Epidermal melanocyte (primary cell): Measurements from ENCODE around the gene ATP4B.

Source experiments
- DNase-seq: peaks from one replicate; pipeline ENCODE4 v3.0.0; 2011; ENCODE audit warnings: low spot score; ENCODE audit not compliant: insufficient read length

The ATP4B gene

DNA sequence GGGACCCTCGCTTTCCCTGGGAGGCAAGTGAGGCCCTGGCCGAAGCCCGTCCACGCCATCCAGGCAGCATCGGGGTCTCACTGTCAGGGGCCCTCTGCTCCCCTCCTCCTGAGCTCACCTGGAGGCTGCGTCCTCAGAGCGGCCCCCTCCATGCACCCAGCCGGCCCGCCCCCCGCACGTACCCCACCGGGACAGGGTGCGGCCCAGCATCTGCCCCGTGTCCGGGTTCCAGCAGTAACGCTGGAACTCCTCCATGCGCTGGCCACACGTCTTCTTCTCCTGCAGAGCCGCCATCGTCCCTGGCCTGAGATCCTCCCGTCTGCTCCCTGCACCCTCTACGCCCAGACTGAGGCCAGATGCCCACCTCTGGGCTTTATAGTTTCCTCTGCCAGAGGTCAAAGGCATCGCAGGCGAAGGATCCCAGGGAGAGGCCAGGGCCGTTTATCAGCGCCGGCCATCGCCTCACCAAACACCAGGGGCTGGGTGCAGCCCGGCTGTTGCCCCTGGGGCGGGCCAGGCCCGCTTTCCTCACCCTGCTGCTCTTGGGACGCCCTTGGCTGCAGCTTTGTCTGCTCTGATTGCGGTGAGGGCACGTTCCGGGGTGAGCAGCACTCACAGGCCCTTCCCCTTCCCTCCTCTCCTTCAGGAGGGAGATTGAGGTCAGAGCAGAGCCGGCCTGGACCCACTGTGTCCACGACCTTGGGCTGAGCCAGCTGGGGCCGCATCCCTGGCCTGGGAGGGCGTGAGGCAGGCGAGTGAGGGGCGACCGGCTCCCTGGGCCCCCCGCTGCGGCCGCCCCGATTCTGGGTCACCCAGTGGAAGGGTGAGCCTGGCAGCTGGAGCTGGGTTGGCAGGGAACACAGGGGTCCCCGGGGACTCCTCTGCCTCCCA lies at the start of gene ATP4B:
ATP4B (minus strand) TSS at position 348 of the 891 bp plus-strand sequence; CDS start at position 294, 54 bp downstream.
- DNase-seq = no peak

DNA sequence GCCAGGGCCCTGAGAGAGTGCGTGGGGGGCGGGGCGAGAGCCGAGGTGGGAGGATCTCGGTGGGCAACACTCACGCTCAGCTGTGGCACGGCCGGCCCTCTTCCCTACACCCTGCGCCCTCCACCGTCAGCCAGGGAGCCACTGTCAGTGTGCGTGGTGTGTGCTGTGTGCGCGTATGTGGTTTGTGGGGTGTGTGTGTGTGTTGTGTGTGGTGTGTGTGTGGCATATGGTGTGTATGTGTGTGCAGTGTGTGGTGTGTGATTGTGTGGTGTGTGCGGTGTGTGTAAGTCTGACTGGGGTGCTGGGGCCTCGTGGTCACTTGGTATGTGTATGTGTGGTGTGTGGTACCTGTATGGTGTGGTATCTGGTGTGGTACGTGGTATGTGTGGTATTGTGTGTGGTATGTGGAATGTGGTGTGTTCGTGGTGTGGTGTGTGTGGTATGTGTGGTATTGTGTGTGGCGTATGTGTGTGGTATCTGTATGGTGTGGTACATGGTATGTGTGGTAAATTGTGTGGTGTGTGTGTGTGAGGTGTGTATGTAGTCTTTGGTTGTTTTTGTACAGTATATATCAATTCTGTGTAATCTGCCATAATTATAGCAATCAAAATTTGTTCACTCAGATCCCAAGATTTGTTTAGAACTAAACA lies 14.1 kb upstream of the ATP4B start:
- DNase-seq = no peak

DNA sequence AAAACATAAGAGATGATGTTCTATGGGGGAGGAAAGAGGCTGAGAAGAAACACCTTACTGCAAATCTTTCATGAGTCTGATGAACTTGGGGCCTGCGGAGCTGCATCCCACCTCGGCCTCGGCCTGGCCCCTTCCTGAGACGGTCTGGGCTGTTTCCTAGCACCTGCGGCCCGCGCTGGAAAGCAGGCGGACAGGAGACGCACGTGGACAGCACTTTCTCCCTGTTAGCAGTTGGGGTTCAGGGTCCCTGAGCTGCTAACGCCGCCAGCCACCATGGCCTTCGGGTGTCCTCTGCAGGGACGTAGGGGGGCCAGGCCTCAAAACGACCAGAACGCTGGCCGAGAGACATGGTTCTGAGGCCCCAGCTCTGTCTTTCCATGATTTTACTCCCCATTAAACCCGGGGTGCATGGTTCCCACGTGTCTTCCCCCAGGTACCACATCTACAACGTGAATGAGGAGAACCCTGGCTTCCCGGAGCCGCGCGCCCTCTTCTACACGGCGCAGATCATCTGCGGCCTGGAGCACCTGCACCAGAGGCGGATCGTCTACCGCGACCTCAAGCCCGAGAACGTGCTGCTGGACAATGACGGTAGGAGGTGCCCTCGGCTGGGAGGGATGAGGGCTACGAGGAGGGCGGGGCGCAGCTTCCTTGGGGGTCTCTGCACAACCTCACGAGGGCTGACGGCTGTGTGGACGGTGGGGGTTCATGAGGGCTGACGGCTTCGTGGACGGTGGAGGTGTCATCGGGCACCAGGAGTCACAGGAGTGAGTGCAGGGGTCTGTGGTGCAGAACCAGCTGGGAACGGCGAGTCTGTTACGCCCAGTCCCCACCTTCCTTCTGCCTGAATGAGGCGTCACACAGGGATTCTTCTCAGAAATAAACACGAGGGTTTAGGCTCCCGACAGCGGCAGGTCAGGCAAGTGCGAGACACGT lies 13.3 kb upstream of the ATP4B start:
- DNase-seq = no peak

DNA sequence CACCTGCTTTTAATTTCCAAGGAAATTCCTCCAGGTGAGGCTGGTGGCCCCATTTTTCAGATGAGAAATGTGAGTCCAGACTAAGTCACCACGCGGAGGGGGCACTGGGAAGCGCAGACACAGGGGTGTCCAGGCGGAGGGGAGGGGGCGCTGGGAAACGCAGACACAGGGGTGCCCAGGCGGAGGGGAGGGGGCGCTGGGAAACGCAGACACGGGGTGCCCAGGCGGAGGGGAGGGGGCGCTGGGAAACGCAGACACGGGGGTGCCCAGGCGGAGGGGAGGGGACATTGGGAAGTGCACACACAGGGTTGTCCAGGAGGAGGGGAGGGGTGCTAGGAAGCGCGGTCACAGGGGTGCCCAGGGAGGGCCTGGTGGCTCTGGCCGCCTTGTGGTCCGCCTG lies 12.5 kb upstream of the ATP4B start:
- DNase-seq = no peak

DNA sequence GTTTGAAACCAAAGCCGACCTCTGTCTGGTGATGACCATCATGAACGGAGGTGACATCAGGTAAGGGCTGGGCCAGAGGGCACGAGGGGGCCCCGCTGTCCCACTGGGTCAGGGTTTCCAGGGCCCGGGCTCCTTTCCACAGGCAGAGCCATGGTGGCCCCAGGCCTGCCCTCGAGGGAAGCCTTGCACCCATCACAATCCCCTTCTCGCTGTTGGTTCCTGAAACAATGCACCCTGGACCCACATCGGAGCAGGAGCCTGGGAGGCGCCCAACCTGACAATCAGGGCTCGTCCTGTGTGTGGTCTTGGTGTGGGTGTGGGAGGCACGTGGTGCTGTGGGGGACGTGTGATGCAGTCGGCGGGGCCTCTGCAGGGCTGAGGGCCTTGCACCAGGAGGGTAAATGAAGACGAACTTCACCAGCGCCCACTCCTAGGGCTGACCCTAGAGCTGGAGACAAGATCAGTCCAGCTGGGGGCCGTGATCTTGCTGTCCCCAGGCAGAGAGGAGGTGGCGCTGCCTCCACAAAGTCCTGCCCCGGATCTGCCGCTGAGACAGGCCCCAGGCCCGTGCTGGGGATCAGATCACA lies 11.8 kb upstream of the ATP4B start:
- no peak for DNase-seq

DNA sequence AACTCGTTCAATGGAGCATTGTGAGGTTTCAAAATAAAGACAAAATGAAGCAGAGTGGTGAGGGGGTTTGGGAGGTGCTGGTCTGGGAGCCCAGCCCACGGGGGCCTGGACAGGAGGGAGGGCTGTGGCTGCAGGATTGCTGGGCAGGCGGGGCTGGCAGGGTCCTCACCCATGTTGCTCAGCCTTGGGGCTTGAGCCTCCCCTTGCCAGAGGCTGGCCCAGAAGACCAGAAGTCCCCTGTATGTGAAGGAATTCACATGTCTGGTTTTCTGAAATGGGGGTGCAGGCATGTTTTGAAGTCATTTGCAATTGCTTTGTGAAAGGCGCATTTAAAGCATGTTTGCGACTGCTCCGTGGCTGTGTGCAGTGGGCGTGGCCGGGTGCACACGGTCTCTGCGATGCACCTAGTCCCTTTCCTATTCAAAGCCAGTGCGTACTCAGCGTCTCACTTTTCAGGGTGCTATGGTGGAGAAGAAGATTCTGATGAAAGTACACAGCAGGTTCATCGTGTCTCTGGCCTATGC lies 11.3 kb upstream of the ATP4B start:
- DNase-seq = no peak

DNA sequence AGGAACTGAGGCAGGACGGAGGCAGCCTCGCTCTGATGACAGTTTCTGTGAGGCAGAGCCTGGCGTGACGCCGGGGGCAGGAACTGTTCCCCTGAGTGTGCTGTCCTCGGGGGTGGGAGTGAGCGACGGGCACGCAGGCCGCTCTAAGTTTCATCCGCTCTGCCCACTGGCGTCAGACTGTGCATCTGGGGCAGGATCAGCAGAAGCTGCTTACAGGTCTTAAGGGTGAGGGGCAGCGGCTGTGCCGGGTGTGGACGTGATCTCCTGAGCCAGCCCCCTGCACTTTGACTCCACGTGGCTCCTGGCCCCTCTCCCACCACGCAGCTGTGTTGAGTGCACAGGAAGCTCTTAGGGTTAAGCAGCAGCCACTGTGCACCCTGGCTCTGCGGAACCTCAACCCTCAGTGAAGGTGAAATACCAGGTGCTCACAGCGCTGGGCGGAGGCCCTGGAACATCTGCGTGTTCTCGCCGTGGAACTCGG lies 10.5 kb upstream of the ATP4B start:
- DNase-seq = no peak

DNA sequence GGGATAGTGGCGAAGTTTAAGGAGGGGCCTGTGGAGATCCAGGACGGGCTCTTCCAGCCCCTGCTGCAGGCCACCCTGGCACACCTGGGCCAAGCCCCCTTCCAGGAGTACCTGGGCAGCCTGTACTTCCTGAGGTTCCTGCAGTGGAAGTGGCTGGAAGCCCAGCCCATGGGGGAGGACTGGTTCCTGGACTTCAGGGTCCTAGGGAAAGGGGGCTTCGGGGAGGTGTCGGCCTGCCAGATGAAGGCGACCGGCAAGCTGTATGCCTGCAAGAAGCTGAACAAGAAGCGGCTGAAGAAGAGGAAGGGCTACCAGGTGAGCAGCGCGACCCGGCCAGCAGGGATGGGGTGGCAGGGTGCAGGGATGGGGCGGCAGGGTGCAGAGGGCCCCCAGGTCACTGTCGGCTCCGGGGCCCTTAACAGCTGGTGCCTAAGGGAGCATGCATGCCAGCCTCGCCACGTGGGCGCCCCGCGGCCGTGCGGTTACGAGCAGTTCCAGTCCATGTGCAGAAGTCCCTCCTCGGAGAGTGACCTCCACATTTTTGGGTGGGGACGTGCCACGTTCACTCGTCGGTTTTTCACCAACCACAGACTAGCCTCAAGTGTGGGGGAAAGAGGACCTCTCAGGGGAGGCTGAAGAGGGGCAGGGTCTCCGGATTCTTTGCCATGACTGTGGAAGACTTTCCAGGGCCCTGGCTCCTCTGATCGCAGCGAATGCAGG lies 9.9 kb upstream of the ATP4B start:
- DNase-seq = no peak

DNA sequence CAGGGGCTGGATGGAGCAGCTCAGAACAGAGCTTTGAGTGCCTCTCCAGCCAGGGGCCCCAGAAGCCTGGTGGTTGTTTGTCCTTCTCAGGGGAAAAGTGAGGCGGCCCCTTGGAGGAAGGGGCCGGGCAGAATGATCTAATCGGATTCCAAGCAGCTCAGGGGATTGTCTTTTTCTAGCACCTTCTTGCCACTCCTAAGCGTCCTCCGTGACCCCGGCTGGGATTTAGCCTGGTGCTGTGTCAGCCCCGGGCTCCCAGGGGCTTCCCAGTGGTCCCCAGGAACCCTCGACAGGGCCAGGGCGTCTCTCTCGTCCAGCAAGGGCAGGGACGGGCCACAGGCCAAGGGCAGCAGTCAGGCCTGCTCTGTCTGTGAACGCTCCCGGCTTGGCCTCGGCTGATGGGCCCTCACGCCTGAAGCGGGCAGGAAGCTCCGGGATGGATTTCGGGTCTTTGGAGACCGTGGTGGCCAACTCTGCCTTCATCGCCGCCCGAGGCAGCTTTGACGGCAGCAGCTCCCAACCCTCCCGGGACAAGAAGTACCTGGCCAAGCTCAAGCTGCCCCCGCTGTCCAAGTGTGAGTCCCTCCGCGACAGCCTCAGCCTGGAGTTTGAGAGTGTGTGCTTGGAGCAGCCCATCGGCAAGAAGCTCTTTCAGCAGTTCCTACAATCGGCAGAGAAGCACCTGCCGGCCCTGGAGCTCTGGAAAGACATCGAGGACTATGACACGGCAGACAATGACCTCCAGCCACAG lies 9.1 kb upstream of the ATP4B start, which contains the start of gene GRK1:
GRK1 (plus strand) TSS at position 269 of the 751 bp plus-strand sequence; CDS start at position 437, 168 bp downstream.
- DNase-seq = no peak

DNA sequence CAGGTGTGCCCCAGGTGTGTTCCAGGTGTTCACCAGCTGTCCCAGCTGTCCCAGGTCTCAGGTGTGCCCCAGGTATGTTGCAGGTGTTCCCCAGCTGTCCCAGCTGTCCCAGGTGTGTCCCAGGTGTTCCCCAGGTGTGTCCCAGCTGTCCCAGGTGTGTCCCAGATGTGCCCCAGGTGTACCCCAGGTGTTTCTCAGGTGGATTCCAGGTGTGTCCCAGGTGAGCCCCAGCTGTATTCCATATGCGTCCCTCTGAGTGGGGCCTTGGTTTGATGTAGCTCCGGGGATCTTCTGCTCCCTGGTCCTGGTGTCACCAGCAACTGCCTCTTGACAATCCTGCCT lies 8.3 kb upstream of the ATP4B start:
- no peak for DNase-seq

DNA sequence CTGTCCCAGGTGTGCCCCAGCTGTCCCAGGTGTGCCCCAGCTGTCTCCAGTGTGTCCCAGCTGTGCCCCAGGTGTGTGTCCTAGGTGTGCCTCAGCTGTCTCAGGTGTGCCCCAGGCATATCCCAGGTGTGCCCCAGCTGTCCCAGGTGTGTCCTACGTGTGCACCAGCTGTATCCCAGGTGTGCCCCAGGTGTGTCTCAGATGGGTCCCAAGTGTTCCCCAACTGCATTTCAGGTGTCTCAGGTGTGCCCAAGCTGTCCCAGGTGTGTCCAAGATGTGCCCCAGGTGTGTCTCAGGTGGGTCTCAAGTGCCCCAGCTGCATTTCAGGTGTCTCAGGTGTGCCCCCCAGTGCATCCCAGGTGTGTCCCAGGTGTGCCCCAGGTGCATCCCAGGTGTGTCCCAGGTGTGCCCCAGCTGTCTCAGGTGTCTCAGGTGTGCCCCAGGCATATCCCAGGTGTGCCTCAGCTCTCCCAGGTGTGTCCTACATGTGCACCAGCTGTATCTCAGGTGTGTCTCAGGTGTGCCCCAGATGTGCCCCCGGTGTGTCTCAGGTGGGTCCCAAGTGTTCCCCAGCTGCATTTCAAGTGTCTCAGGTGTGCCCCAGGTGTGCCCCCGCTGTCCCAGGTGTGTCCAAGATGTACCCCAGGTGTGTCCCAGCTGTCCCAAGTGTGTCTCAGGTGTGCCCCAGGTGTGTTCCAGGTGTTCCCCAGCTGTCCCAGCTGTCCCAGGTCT lies 7.8 kb upstream of the ATP4B start:
- DNase-seq = no peak

DNA sequence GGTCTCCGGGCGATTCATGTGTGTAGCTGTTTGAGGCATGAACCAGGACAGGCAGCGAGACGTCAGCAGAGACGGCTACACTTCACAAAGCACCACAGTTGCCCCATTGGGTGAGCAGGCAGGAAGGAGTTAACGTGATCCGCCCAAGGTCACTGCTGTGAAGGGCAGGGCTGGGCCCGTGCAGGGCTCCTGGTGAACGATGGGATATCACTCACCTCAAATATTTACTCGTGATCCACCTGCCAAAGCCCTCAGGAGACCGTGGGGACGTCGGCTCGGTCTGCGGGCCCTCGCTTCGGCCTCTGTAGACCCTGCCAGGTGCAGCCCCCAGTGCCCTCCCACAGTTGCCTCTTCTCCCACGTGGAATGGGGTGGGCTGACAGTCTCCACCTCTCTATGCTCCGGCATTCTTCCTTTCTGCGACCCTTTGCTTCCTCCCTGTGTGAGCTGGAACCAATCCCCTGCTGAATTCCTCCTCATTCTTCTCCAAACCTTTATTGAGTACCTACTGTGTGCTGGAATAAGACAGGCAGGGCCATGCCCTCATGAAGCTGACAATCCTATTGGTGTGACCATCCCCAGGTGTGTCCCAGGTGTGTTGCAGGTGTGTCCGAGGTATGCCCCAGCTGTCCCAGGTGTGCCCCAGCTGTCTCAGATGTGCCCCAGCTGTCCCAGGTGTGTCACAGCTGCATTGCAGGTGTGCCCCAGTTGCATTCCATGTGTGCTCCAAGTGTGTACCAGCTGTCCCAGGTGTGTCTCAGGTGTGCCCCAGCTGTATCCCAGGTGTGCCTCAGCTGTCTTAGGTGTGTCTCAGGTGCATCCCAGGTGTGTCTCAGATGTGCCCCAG lies 7.0 kb upstream of the ATP4B start:
- no peak for DNase-seq

DNA sequence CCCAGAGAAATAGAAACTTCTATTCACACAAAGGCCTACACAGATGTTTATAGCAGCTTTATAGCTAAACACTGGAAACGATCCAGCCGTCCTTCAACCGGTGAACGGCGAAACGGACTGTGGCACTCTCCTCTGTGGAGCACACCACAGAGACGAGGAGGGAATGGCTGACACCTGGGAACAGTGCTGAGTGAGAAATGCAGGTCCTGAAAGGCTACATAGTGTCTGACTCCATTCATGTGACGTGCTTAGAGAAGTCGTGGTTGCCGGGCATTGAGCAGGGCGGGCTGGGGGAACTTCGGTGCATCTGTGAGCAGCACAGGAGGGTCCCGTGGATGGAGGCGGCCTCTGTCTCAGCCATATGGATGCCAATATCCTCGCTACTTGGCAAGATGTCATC lies 5.9 kb upstream of the ATP4B start:
- no peak for DNase-seq

DNA sequence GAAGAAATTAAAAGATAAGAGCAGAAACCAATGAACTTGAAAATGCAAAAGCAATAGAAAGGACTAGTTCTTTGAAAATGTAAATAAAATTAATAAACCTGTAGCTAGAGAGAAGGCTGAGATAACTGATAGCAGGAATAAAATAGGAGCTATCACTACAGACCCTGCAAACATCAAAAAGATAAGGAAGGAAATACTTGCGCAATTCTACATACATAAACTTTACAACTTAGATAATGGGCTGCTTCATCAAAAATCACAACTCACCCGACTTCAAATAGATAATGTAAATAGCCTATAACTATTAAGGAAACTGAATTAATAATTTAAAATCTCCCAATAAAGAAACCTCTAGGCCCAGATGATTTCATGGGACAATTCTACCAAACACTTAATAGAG lies 3.5 kb upstream of the ATP4B start:
- no peak for DNase-seq

DNA sequence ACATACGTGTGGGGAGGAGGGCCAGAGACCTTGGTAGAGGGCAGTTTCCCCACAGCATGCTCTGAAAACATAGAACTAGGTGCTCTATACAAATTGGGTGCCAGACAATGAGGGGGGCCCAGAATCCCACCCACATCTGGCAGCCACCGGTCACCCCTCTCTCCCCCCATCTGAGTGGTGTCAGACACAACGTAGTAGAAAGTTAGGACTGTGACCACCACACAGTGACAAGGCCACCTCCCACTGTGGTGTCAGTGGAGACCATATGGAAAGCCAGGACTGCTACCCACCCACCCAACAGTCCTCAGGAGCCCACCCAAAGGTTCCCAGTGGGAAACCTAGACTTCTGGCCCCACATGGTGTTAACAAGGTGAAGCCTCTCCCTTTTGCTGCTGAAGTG lies 2.1 kb upstream of the ATP4B start:
- DNase-seq = no peak

DNA sequence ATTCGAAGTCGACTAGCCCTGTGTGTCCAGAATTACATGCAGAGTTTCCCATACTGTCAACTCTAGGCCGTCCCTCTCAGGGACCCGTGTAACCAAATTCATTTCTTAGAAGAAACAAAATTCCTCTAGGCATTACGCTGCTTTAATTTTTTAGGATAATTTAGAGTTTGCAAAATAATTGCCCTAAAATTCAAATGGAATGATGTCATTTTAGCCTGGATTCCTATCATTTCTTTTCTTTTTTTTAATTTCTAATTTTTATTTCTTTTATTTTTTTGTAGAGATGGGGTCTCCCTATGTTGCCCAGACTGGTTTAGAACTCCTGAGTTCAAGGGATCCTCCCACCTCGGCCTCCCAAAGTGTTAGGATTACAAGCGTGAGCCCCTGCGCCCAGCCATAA lies 1.3 kb upstream of the ATP4B start:
- DNase-seq = no peak

DNA sequence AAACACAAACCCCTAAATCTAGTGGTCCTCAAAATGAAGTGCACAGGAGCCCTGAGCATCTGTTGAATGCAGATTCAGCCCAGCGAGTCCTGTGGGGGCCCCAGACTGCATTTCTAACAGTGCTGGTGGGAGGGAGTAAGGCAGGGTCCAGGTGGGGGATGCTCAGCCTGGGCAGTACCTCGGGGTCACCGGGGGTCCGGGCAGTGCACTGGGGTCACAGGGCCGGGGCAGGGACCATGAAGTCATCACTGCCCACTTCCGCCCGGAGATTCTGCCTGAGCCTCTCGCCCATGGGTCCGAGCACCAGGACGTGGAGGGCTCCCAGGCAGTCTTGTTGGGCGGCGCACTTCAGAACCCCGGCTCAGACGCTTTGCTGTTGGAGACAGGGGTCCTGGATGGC lies 838 bp upstream of the ATP4B start:
- no peak for DNase-seq
